Endothelial cell (in vitro differentiated cells): ENCODE measurements around the gene GPR135. TPM values are rescaled to one million over a fixed set of nuclear protein-coding genes. Genes with fewer than 3 reads are reported as not detected.

Source experiments
- DNase-seq: peaks from one replicate; pipeline ENCODE4 v3.0.0; 2021; ENCODE audit warnings: low spot score
- H3K27ac Mint-ChIP-seq: one replicate; pipeline ENCODE4 v1.8.0; 2021; ENCODE audit warnings: mixed read lengths, inconsistent platforms; ENCODE audit not compliant: unreplicated experiment
- H3K27me3 Mint-ChIP-seq: one replicate; pipeline ENCODE4 v1.8.0; 2021; ENCODE audit warnings: mild to moderate bottlenecking, moderate library complexity, mixed read lengths, inconsistent platforms; ENCODE audit not compliant: unreplicated experiment
- H3K36me3 Mint-ChIP-seq: one replicate; pipeline ENCODE4 v1.8.0; 2021; ENCODE audit warnings: mild to moderate bottlenecking, low read depth, mixed read lengths, inconsistent platforms; ENCODE audit not compliant: unreplicated experiment
- H3K4me1 Mint-ChIP-seq: one replicate; pipeline ENCODE4 v1.8.0; 2021; ENCODE audit warnings: mild to moderate bottlenecking, mixed read lengths, inconsistent platforms; ENCODE audit not compliant: unreplicated experiment
- H3K4me3 Mint-ChIP-seq: one replicate; pipeline ENCODE4 v1.8.0; 2021; ENCODE audit warnings: mild to moderate bottlenecking, mixed read lengths, inconsistent platforms; ENCODE audit not compliant: unreplicated experiment
- H3K9me3 Mint-ChIP-seq: one replicate; pipeline ENCODE4 v1.8.0; 2021; ENCODE audit warnings: mixed read lengths, inconsistent platforms; ENCODE audit not compliant: unreplicated experiment
- CTCF ChIP-seq: fragments of 200-600 bp; sonication (generic); IDR thresholded peaks from one replicate; pipeline ENCODE4 v1.5.0; 2021; ENCODE audit warnings: antibody characterized with exemption; ENCODE audit not compliant: unreplicated experiment
- total RNA-seq: library from RNA; stranded (reverse); fragmentation: NEBNext Ultra II Directional; extraction: Animal tissue kit (Norgen Biotek cat#: 25700); gene quantifications from one replicate; pipeline ENCODE4 v1.2.1, GENCODE V29; 2021; ENCODE audit not compliant: unreplicated experiment

Gene GPR135
- total RNA-seq, 1 donor from 2014 or later = 1.5 TPM

GRCh38 chr14:59435101-59435500 lies 30.1 kb downstream of the GPR135 start:
- Mint-ChIP-seq H3K4me3 (no peak overlapping the region), H3K4me1 (no peaks in the 10 kb centered on the region), H3K9me3 (no peaks in the 10 kb centered on the region), H3K27me3 (no peaks in the 10 kb centered on the region), H3K36me3 (no peaks in the 10 kb centered on the region), H3K27ac (no peak overlapping the region)
- TF ChIP-seq CTCF = no peak
- DNase-seq = no peak

- no peak for TF ChIP-seq CTCF
- Mint-ChIP-seq H3K4me3 (no peak overlapping the region), H3K9me3 (no peaks in the 10 kb centered on the region), H3K4me1 (peaks cover 12% of the 10 kb centered on the region), H3K27me3 (no peaks in the 10 kb centered on the region), H3K36me3 (no peaks in the 10 kb centered on the region), H3K27ac (no peak overlapping the region)
- no peak for DNase-seq
These were observed 35.4 kb downstream of the GPR135 start for GRCh38 chr14:59429790-59430189.

- Mint-ChIP-seq H3K9me3 (no peaks in the 10 kb centered on the region), H3K4me1 (peaks cover 14% of the 10 kb centered on the region), H3K27me3 (no peaks in the 10 kb centered on the region), H3K4me3 (no peak overlapping the region), H3K36me3 (no peaks in the 10 kb centered on the region), H3K27ac (no peak overlapping the region)
- TF ChIP-seq CTCF = no peak
- no peak for DNase-seq
These were observed 36.6 kb downstream of the GPR135 start for GRCh38 chr14:59428581-59429012.

- no peak for DNase-seq
- no peak overlapping the region for H3K27ac Mint-ChIP-seq
These were observed 37.3 kb downstream of the GPR135 start for GRCh38 chr14:59427653-59428580.

More at GRCh38 chr14:59427653-59428580, 37.3 kb downstream of the GPR135 start:
- TF ChIP-seq CTCF = no peak
- Mint-ChIP-seq H3K4me3 (no peak overlapping the region), H3K9me3 (no peaks in the 10 kb centered on the region), H3K4me1 (peaks cover 14% of the 10 kb centered on the region), H3K27me3 (no peaks in the 10 kb centered on the region), H3K36me3 (no peaks in the 10 kb centered on the region)
